Measurements from ENCODE around the gene FOXL3. TPM values are rescaled to one million over a fixed set of nuclear protein-coding genes. Genes with fewer than 3 reads are reported as not detected.

FOXL3 gene
- total RNA-seq, 1 donor from 2014 or later: not detected

GRCh38 chr7:249989-250388 lies 40.0 kb upstream of the FOXL3 start:
- Mint-ChIP-seq H3K27me3 (ENCODE audit: low read depth) (no peaks in the 10 kb centered on the region), H3K27ac (ENCODE audit: unreplicated experiment) (no peak overlapping the region), H3K4me1 (no peaks in the 10 kb centered on the region), H3K4me3 (no peak overlapping the region), H3K36me3 (ENCODE audit: low read depth) (peaks cover 4% of the 10 kb centered on the region), H3K9me3 (no peaks in the 10 kb centered on the region)
- no peak for DNase-seq (ENCODE audit: low read depth, low spot score)
- TF ChIP-seq CTCF (conservative IDR thresholded peaks at IDR 0.05): no peak

GRCh38 chr7:250523-250922 lies 39.4 kb upstream of the FOXL3 start:
- no peak overlapping the region for H3K4me3 Mint-ChIP-seq
- H3K27ac Mint-ChIP-seq (ENCODE audit: unreplicated experiment): no peak overlapping the region
- TF ChIP-seq CTCF (conservative IDR thresholded peaks at IDR 0.05): no peak
- H3K9me3 Mint-ChIP-seq: no peaks in the 10 kb centered on the region
- DNase-seq (ENCODE audit: low read depth, low spot score): no peak
- H3K36me3 Mint-ChIP-seq (ENCODE audit: low read depth): peaks cover 4% of the 10 kb centered on the region
- no peaks in the 10 kb centered on the region for H3K4me1 Mint-ChIP-seq
- no peaks in the 10 kb centered on the region for H3K27me3 Mint-ChIP-seq (ENCODE audit: low read depth)

- DNase-seq (ENCODE audit: low read depth, low spot score): no peak
- Mint-ChIP-seq H3K4me3 (no peak overlapping the region), H3K27me3 (ENCODE audit: low read depth) (no peaks in the 10 kb centered on the region), H3K36me3 (ENCODE audit: low read depth) (peaks cover 4% of the 10 kb centered on the region), H3K27ac (ENCODE audit: unreplicated experiment) (no peak overlapping the region), H3K9me3 (no peaks in the 10 kb centered on the region), H3K4me1 (no peaks in the 10 kb centered on the region)
- no peak for TF ChIP-seq CTCF (conservative IDR thresholded peaks at IDR 0.05)
Observed at GRCh38 chr7:251005-251404, 39.0 kb upstream of the FOXL3 start.

DNA sequence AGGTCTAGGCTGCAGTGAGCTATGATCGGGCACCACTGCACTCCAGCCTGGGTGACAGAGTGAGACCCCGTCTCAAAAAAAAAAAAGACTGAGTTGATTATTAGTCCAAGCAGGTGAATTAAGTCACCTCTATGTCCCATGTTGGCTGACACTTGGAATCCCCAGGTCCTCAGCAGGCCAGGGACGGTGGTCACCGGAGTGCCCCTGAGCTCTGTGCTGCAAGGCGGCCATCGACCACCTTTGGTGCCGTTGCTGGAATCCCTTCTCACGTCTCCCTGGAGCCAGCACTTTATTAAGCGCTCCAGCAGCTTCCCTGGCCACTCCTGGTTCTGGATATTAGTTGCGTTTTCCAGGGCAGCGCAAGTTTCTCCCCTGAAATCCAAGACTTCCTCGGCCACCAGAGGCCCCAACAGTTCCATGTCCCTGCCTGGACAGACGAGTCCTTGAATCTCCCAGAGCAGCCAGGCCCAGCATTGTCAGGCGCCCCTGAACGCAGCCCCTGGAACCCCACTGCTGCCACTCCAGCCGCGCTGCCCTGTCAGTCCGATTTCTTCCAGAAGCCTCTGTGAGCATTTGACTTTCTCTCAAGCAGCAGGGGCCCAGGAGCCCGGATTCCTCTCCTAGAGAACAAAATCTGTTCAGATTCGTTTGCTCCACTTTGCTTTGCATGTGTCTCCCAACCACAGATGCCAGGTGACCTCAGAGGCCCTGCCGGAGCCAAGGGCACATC lies 38.4 kb upstream of the FOXL3 start:
- Mint-ChIP-seq H3K27me3 (ENCODE audit: low read depth) (no peaks in the 10 kb centered on the region), H3K27ac (ENCODE audit: unreplicated experiment) (no peak overlapping the region), H3K4me1 (no peaks in the 10 kb centered on the region), H3K4me3 (no peak overlapping the region), H3K36me3 (ENCODE audit: low read depth) (peaks cover 4% of the 10 kb centered on the region), H3K9me3 (no peaks in the 10 kb centered on the region)
- no peak for DNase-seq (ENCODE audit: low read depth, low spot score)
- TF ChIP-seq CTCF (conservative IDR thresholded peaks at IDR 0.05): no peak

- Mint-ChIP-seq H3K9me3 (no peaks in the 10 kb centered on the region), H3K4me3 (no peak overlapping the region), H3K27me3 (ENCODE audit: low read depth) (no peaks in the 10 kb centered on the region), H3K27ac (ENCODE audit: unreplicated experiment) (no peak overlapping the region), H3K36me3 (ENCODE audit: low read depth) (peaks cover 4% of the 10 kb centered on the region), H3K4me1 (no peaks in the 10 kb centered on the region)
- TF ChIP-seq CTCF (conservative IDR thresholded peaks at IDR 0.05): no peak
- no peak for DNase-seq (ENCODE audit: low read depth, low spot score)
Observed at GRCh38 chr7:252216-252965, 37.6 kb upstream of the FOXL3 start.

All from neural crest cell (in vitro differentiated cells).